ENCODE data around the gene PPARG. TPM values are rescaled to one million over a fixed set of nuclear protein-coding genes. Genes with fewer than 3 reads are reported as not detected.

The PPARG gene
- polyA plus RNA-seq, 1 of the 3 experiments (the other 2 are of a cell fraction): 2.8 TPM

- TF ChIP-seq, protein P1, sequence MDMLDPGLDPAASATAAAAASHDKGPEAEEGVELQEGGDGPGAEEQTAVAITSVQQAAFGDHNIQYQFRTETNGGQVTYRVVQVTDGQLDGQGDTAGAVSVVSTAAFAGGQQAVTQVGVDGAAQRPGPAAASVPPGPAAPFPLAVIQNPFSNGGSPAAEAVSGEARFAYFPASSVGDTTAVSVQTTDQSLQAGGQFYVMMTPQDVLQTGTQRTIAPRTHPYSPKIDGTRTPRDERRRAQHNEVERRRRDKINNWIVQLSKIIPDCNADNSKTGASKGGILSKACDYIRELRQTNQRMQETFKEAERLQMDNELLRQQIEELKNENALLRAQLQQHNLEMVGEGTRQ (IDR thresholded peaks at IDR 0.05; ENCODE audit: borderline replicate concordance, low read depth, low read length): no peak
- TF ChIP-seq SIN3A (IDR thresholded peaks at IDR 0.05; ENCODE audit: borderline replicate concordance, low read depth, low read length): no peak
- no peak for TF ChIP-seq MXI1 (IDR thresholded peaks at IDR 0.05; ENCODE audit: low read depth, low read length)
- no peak for TF ChIP-seq FOXJ3 (CRISPR knock-in tag; IDR thresholded peaks at IDR 0.05)
- TF ChIP-seq NRF1 (IDR thresholded peaks at IDR 0.05; ENCODE audit: low read depth, low read length): no peak
- TF ChIP-seq FOXM1 (IDR thresholded peaks at IDR 0.05; ENCODE audit: low read depth): no peak
- TF ChIP-seq NFIC (IDR thresholded peaks at IDR 0.05; ENCODE audit: borderline replicate concordance): no peak
Observed at GRCh38 chr3:12334786-12335185, 45.9 kb downstream of the PPARG start (continued).

DNA sequence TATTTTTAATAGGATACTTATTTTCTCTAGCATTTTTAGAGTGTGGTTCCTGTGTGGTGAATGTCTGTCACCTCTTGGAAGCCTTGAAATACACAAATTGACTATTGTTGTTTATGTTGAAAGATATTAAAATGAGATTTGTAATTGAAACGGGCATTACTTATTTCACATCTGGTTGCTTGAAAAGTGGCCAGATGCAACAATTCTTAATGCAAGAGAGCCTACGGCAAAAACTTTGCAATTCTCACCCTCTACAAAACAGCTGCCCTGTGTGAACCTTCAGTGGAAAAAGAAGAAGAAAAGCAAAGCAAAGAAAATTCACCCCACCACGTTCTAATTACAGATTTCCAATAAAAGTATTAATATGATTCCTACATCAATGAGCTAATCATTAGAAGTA is 46.6 kb downstream of the PPARG start:
- TF ChIP-seq TEAD4 (IDR thresholded peaks at IDR 0.05; ENCODE audit: borderline replicate concordance, insufficient read depth): no peak
- TF ChIP-seq, protein P2, sequence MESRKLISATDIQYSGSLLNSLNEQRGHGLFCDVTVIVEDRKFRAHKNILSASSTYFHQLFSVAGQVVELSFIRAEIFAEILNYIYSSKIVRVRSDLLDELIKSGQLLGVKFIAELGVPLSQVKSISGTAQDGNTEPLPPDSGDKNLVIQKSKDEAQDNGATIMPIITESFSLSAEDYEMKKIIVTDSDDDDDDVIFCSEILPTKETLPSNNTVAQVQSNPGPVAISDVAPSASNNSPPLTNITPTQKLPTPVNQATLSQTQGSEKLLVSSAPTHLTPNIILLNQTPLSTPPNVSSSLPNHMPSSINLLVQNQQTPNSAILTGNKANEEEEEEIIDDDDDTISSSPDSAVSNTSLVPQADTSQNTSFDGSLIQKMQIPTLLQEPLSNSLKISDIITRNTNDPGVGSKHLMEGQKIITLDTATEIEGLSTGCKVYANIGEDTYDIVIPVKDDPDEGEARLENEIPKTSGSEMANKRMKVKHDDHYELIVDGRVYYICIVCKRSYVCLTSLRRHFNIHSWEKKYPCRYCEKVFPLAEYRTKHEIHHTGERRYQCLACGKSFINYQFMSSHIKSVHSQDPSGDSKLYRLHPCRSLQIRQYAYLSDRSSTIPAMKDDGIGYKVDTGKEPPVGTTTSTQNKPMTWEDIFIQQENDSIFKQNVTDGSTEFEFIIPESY (IDR thresholded peaks at IDR 0.05; ENCODE audit: borderline replicate concordance, low read depth): no peak
- no peak for TF ChIP-seq REST (IDR thresholded peaks at IDR 0.05; ENCODE audit: low read depth, low read length)
- TF ChIP-seq NRF1 (IDR thresholded peaks at IDR 0.05; ENCODE audit: low read depth, low read length): no peak
- TF ChIP-seq IRF3 (IDR thresholded peaks at IDR 0.05; ENCODE audit: low read depth, low read length): no peak
- TF ChIP-seq RAD21 (IDR thresholded peaks at IDR 0.05; ENCODE audit: low read length): no peak
- TF ChIP-seq, protein P3, sequence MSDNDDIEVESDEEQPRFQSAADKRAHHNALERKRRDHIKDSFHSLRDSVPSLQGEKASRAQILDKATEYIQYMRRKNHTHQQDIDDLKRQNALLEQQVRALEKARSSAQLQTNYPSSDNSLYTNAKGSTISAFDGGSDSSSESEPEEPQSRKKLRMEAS (IDR thresholded peaks at IDR 0.05; ENCODE audit: low read depth): no peak
- no peak for TF ChIP-seq NFIC (IDR thresholded peaks at IDR 0.05; ENCODE audit: borderline replicate concordance)
- no peak for TF ChIP-seq FOSL2 (IDR thresholded peaks at IDR 0.05; ENCODE audit: borderline replicate concordance, low read depth)
- TF ChIP-seq USF1 (IDR thresholded peaks at IDR 0.05; ENCODE audit: borderline replicate concordance, low read depth): no peak
- no peak for TF ChIP-seq YY1 (IDR thresholded peaks at IDR 0.05; ENCODE audit: low read depth)
- no peak for TF ChIP-seq TAF1 (IDR thresholded peaks at IDR 0.05; ENCODE audit: borderline replicate concordance, low read depth, low read length)
- no peak for TF ChIP-seq FOXJ3 (CRISPR knock-in tag; IDR thresholded peaks at IDR 0.05)
- no peak for TF ChIP-seq TCF12 (IDR thresholded peaks at IDR 0.05)
- TF ChIP-seq EZH2phosphoT487 (IDR thresholded peaks at IDR 0.05; ENCODE audit: borderline replicate concordance, low read depth): no peak
- no peak for TF ChIP-seq GATA2 (CRISPR knock-in tag; IDR thresholded peaks at IDR 0.05)
- TF ChIP-seq SIN3A (IDR thresholded peaks at IDR 0.05; ENCODE audit: borderline replicate concordance, low read depth, low read length): no peak
- no peak for TF ChIP-seq SMC3 (IDR thresholded peaks at IDR 0.05; ENCODE audit: low read depth, low read length)
- Histone ChIP-seq H2AFZ (ENCODE audit: low read depth) (no peak overlapping the region), H3K79me2 (ENCODE audit: insufficient read depth) (no peaks in the 10 kb centered on the region), H4K20me1 (ENCODE audit: insufficient read depth) (no peaks in the 10 kb centered on the region), H3K9me2 (no peaks in the 10 kb centered on the region), H3K9ac (no peak overlapping the region), H3K4me1 (ENCODE audit: control insufficient read depth in 1 of 2, insufficient read depth in 2 of 2, low read depth in 1 of 2, low read length in 1 of 2) (no peaks in the 10 kb centered on the region), H3K4me3 (ENCODE audit: low read depth in 2 of 2, low read length in 1 of 2) (no peak overlapping the region), H3K27me3 (ENCODE audit: insufficient read depth) (no peaks in the 10 kb centered on the region), H3K9me3 (no peaks in the 10 kb centered on the region), H3F3A (replicated peaks; ENCODE audit: insufficient read depth) (no peaks in the 10 kb centered on the region), H3K4me2 (no peak overlapping the region), H3K27ac (ENCODE audit: low read depth in 2 of 2, low read length in 1 of 2) (no peak overlapping the region), H3K36me3 (replicated peaks in 1 of 2; ENCODE audit: control insufficient read depth in 1 of 2, insufficient read depth in 2 of 2, low read length in 1 of 2) (no peaks in the 10 kb centered on the region)
- POLR2A ChIA-PET: no interaction called here
- CTCF ChIA-PET: no interaction called here
- 80% methylated on average over 3 of the region's 3 CpGs for whole genome bisulfite sequencing (ENCODE audit: low lambda C conversion rate)
- DNase-seq: no peak

Data from SK-N-SH (cell line).